ENCODE measurements around the gene RCHY1.
"Not testable (repeated sequence)": the region's sequence is repeated elsewhere in the genome, so short reads cannot be mapped to it uniquely, and the experiment has no call there.

Gene RCHY1

GRCh38 chr4:75542824-75543223, 28.6 kb upstream of the RCHY1 start:
- no peak overlapping the region for H3K4me3 ChIP-seq (ENCODE audit: low read depth in 1 of 2, low read length in 2 of 2)
- H3K79me2 ChIP-seq (ENCODE audit: insufficient read depth, low read length): no peaks in the 10 kb centered on the region
- no peaks in the 10 kb centered on the region for H3K4me1 ChIP-seq (ENCODE audit: insufficient read depth, low read length)
- H3K27me3 ChIP-seq (ENCODE audit: insufficient read depth, low read length, poor library complexity): no peaks in the 10 kb centered on the region
- H4K20me1 ChIP-seq (ENCODE audit: insufficient read depth, low read length): no peaks in the 10 kb centered on the region
- H3K9me3 ChIP-seq (ENCODE audit: insufficient read depth, low read length, severe bottlenecking): no peaks in the 10 kb centered on the region
- TF ChIP-seq EZH2 (IDR thresholded peaks at IDR 0.05; ENCODE audit: borderline replicate concordance, low read depth, low read length, severe bottlenecking): no peak
- TF ChIP-seq, protein P1, sequence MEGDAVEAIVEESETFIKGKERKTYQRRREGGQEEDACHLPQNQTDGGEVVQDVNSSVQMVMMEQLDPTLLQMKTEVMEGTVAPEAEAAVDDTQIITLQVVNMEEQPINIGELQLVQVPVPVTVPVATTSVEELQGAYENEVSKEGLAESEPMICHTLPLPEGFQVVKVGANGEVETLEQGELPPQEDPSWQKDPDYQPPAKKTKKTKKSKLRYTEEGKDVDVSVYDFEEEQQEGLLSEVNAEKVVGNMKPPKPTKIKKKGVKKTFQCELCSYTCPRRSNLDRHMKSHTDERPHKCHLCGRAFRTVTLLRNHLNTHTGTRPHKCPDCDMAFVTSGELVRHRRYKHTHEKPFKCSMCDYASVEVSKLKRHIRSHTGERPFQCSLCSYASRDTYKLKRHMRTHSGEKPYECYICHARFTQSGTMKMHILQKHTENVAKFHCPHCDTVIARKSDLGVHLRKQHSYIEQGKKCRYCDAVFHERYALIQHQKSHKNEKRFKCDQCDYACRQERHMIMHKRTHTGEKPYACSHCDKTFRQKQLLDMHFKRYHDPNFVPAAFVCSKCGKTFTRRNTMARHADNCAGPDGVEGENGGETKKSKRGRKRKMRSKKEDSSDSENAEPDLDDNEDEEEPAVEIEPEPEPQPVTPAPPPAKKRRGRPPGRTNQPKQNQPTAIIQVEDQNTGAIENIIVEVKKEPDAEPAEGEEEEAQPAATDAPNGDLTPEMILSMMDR (IDR thresholded peaks at IDR 0.05; ENCODE audit: borderline replicate concordance, extremely low read depth, low read length, poor library complexity, severe bottlenecking): no peak
- H3K9ac ChIP-seq (ENCODE audit: low read depth, low read length): no peak overlapping the region
- H3K36me3 ChIP-seq (ENCODE audit: insufficient read depth, low read length): 0 out of 2 replicates have a peak, but pooled peaks cover 2% of the 10 kb centered on the region
- no peak overlapping the region for H3K27ac ChIP-seq (ENCODE audit: low read length)
- H3K4me2 ChIP-seq (ENCODE audit: insufficient read depth, low read length): no peak overlapping the region
- ATAC-seq (ENCODE audit: insufficient read depth, low read depth) (no peak), DNase-seq (no peak)
- no peak overlapping the region for H2AFZ ChIP-seq (ENCODE audit: low read depth, low read length)

GRCh38 chr4:75537308-75537707, 23.1 kb upstream of the RCHY1 start:
- H3K4me2 ChIP-seq (ENCODE audit: insufficient read depth, low read length); H2AFZ ChIP-seq (ENCODE audit: low read depth, low read length); ATAC-seq (ENCODE audit: insufficient read depth, low read depth); H3K27ac ChIP-seq (ENCODE audit: low read length); H3K9me3 ChIP-seq (ENCODE audit: insufficient read depth, low read length, severe bottlenecking); H3K79me2 ChIP-seq (ENCODE audit: insufficient read depth, low read length); H3K4me3 ChIP-seq (ENCODE audit: low read depth in 1 of 2, low read length in 2 of 2); H4K20me1 ChIP-seq (ENCODE audit: insufficient read depth, low read length); H3K4me1 ChIP-seq (ENCODE audit: insufficient read depth, low read length); H3K27me3 ChIP-seq (ENCODE audit: insufficient read depth, low read length, poor library complexity); H3K9ac ChIP-seq (ENCODE audit: low read depth, low read length); DNase-seq: not testable (repeated sequence)
- peaks cover 12% of the 10 kb centered on the region; the same call in 1 of the 2 replicates for H3K36me3 ChIP-seq (ENCODE audit: insufficient read depth, low read length)

GRCh38 chr4:75533926-75534325, 19.7 kb upstream of the RCHY1 start:
- H3K4me3 ChIP-seq (ENCODE audit: low read depth in 1 of 2, low read length in 2 of 2); H3K9ac ChIP-seq (ENCODE audit: low read depth, low read length); H4K20me1 ChIP-seq (ENCODE audit: insufficient read depth, low read length); DNase-seq; H3K4me1 ChIP-seq (ENCODE audit: insufficient read depth, low read length); H3K79me2 ChIP-seq (ENCODE audit: insufficient read depth, low read length); H3K27ac ChIP-seq (ENCODE audit: low read length); H3K27me3 ChIP-seq (ENCODE audit: insufficient read depth, low read length, poor library complexity); H3K4me2 ChIP-seq (ENCODE audit: insufficient read depth, low read length); ATAC-seq (ENCODE audit: insufficient read depth, low read depth); H2AFZ ChIP-seq (ENCODE audit: low read depth, low read length): not testable (repeated sequence)
- Histone ChIP-seq H3K36me3 (ENCODE audit: insufficient read depth, low read length) (peaks cover 40% of the 10 kb centered on the region), H3K9me3 (ENCODE audit: insufficient read depth, low read length, severe bottlenecking) (peaks cover 11% of the 10 kb centered on the region)

- not testable (repeated sequence) for H3K27ac ChIP-seq (ENCODE audit: low read length); H4K20me1 ChIP-seq (ENCODE audit: insufficient read depth, low read length); H3K79me2 ChIP-seq (ENCODE audit: insufficient read depth, low read length); H3K27me3 ChIP-seq (ENCODE audit: insufficient read depth, low read length, poor library complexity); H2AFZ ChIP-seq (ENCODE audit: low read depth, low read length); H3K4me1 ChIP-seq (ENCODE audit: insufficient read depth, low read length); H3K4me2 ChIP-seq (ENCODE audit: insufficient read depth, low read length); H3K4me3 ChIP-seq (ENCODE audit: low read depth in 1 of 2, low read length in 2 of 2); DNase-seq; H3K9ac ChIP-seq (ENCODE audit: low read depth, low read length); ATAC-seq (ENCODE audit: insufficient read depth, low read depth)
- peaks cover 44% of the 10 kb centered on the region for H3K36me3 ChIP-seq (ENCODE audit: insufficient read depth, low read length)
- H3K9me3 ChIP-seq (ENCODE audit: insufficient read depth, low read length, severe bottlenecking): peaks cover 11% of the 10 kb centered on the region
Observed at GRCh38 chr4:75533339-75533887, 19.2 kb upstream of the RCHY1 start.

- DNase-seq; H2AFZ ChIP-seq (ENCODE audit: low read depth, low read length); H3K27ac ChIP-seq (ENCODE audit: low read length); H3K4me2 ChIP-seq (ENCODE audit: insufficient read depth, low read length); ATAC-seq (ENCODE audit: insufficient read depth, low read depth); H4K20me1 ChIP-seq (ENCODE audit: insufficient read depth, low read length); H3K9me3 ChIP-seq (ENCODE audit: insufficient read depth, low read length, severe bottlenecking); H3K79me2 ChIP-seq (ENCODE audit: insufficient read depth, low read length); H3K4me3 ChIP-seq (ENCODE audit: low read depth in 1 of 2, low read length in 2 of 2); H3K4me1 ChIP-seq (ENCODE audit: insufficient read depth, low read length); H3K9ac ChIP-seq (ENCODE audit: low read depth, low read length); H3K27me3 ChIP-seq (ENCODE audit: insufficient read depth, low read length, poor library complexity): not testable (repeated sequence)
- peaks cover 62% of the 10 kb centered on the region for H3K36me3 ChIP-seq (ENCODE audit: insufficient read depth, low read length)
Observed at GRCh38 chr4:75531536-75532143, 17.4 kb upstream of the RCHY1 start.
